Neural cell (in vitro differentiated cells): ENCODE measurements around the gene PCOLCE2.

ENCODE experiments used
- CTCF ChIP-seq: fragments of 450-650 bp; IDR thresholded peaks from 2 replicates; pipeline ENCODE4 v1.5.1; 2014; ENCODE audit warnings: antibody characterized with exemption, mild to moderate bottlenecking, moderate library complexity; ENCODE audit not compliant: poor library complexity, severe bottlenecking
- EZH2 ChIP-seq: fragments of 200-600, 300-800 bp; shearing (Covaris generic), sonication (generic); IDR thresholded peaks from 2 replicates; pipeline ENCODE4 v1.6.1; 2014; ENCODE audit warnings: antibody characterized with exemption, low read length, borderline replicate concordance, mild to moderate bottlenecking; ENCODE audit not compliant: insufficient read depth, poor library complexity, severe bottlenecking
- MXI1 ChIP-seq: fragments of 450-650 bp; conservative IDR thresholded peaks from 2 replicates; pipeline ENCODE4 v1.6.1; 2014; ENCODE audit warnings: antibody characterized with exemption, mild to moderate bottlenecking; ENCODE audit not compliant: poor library complexity, severe bottlenecking
- POLR2AphosphoS5 ChIP-seq: IDR thresholded peaks from 2 replicates; pipeline ENCODE4 v1.6.1; 2012
- RAD21 ChIP-seq: fragments of 450-650 bp; conservative IDR thresholded peaks from 2 replicates; pipeline ENCODE4 v1.6.1; 2014; ENCODE audit warnings: antibody characterized with exemption, mild to moderate bottlenecking, moderate library complexity

- TF ChIP-seq RAD21 (no peak), POLR2AphosphoS5 (no peak), CTCF (no peak), MXI1 (no peak), EZH2 (no peak)
These were observed 8.1 kb upstream of the PCOLCE2 start for GRCh38 chr3:142896996-142897395.
